GM23338 (cell line): ENCODE measurements around the gene B3GALNT2. TPM values are rescaled to one million over a fixed set of nuclear protein-coding genes. Genes with fewer than 3 reads are reported as not detected.
A peak's percentile ranks its signal among the peaks of the same experiment; 100 is the strongest.

Source experiments
- ATAC-seq: fragments of 200-7000 bp; cut with Tn5 transposase; 3 replicates; pipeline ENCODE4 v1.9.1; 2020
- DNase-seq: peaks from one replicate; pipeline ENCODE4 v3.0.0-alpha.2; 2015; ENCODE audit warnings: low spot score
- H2AFZ ChIP-seq: fragments of 200-600 bp; sonication (generic); 2 replicates; pipeline ENCODE4 v1.8.0; 2016; ENCODE audit warnings: antibody characterized with exemption, mild to moderate bottlenecking, moderate library complexity
- H3F3A ChIP-seq: fragments of 200-600 bp; sonication (generic); replicated peaks from 2 replicates; pipeline ENCODE4 v1.8.0; 2017; ENCODE audit warnings: antibody characterized with exemption, mixed run types, low read depth
- H3K27ac ChIP-seq: fragments of 200-600 bp; sonication (generic); 2 replicates; pipeline ENCODE4 v1.6.1; 2016; ENCODE audit warnings: low read depth
- H3K27me3 ChIP-seq: fragments of 200-600 bp; sonication (generic); 2 replicates; pipeline ENCODE4 v1.8.0; 2016; ENCODE audit warnings: mild to moderate bottlenecking, mixed run types, moderate library complexity; ENCODE audit not compliant: insufficient read depth
- H3K36me3 ChIP-seq: fragments of 200-600 bp; sonication (generic); 2 replicates; pipeline ENCODE4 v1.8.0; 2016; ENCODE audit warnings: mild to moderate bottlenecking; ENCODE audit not compliant: insufficient read depth
- H3K4me1 ChIP-seq: fragments of 200-600 bp; sonication (generic); 2 replicates; pipeline ENCODE4 v1.8.0; 2016; ENCODE audit warnings: mild to moderate bottlenecking, moderate library complexity; ENCODE audit not compliant: insufficient read depth
- H3K4me2 ChIP-seq: fragments of 200-600 bp; sonication (generic); 2 replicates; pipeline ENCODE4 v1.7.1; 2017; ENCODE audit warnings: mixed run types
- H3K4me3 ChIP-seq: fragments of 200-600 bp; sonication (generic); 2 replicates; pipeline ENCODE4 v1.6.1; 2016; ENCODE audit warnings: mixed run types
- H3K79me2 ChIP-seq: fragments of 200-600 bp; sonication (generic); replicated peaks from 2 replicates; pipeline ENCODE4 v1.8.0; 2017; ENCODE audit warnings: mild to moderate bottlenecking; ENCODE audit not compliant: insufficient read depth
- H3K9me2 ChIP-seq: fragments of 200-600 bp; sonication (generic); 2 replicates; pipeline ENCODE4 v1.8.0; 2017; ENCODE audit not compliant: insufficient read depth
- H4K20me1 ChIP-seq: fragments of 200-600 bp; sonication (generic); replicated peaks from 2 replicates; pipeline ENCODE4 v1.8.0; 2017; ENCODE audit warnings: mild to moderate bottlenecking; ENCODE audit not compliant: insufficient read depth
- H3K27ac Mint-ChIP-seq: 2 replicates; pipeline ENCODE4 v1.8.0; 2020; ENCODE audit warnings: inconsistent platforms, mild to moderate bottlenecking, moderate library complexity, mixed read lengths
- H3K27me3 Mint-ChIP-seq: 3 replicates; pipeline ENCODE4 v1.8.0; 2022; ENCODE audit warnings: low read depth, mild to moderate bottlenecking, moderate library complexity, mixed read lengths, inconsistent platforms; ENCODE audit not compliant: insufficient read depth, poor library complexity
- H3K36me3 Mint-ChIP-seq: 3 replicates; pipeline ENCODE4 v1.8.0; 2021; ENCODE audit warnings: low read depth, mild to moderate bottlenecking, inconsistent platforms, moderate library complexity, mixed read lengths
- H3K4me1 Mint-ChIP-seq: 3 replicates; pipeline ENCODE4 v1.8.0; 2020; ENCODE audit warnings: mild to moderate bottlenecking, inconsistent platforms, mixed read lengths
- H3K4me3 Mint-ChIP-seq: 3 replicates; pipeline ENCODE4 v1.8.0; 2021; ENCODE audit warnings: moderate library complexity, mild to moderate bottlenecking, inconsistent platforms, mixed read lengths
- H3K9me3 Mint-ChIP-seq: 3 replicates; pipeline ENCODE4 v1.8.0; 2020; ENCODE audit warnings: moderate library complexity, mild to moderate bottlenecking, inconsistent platforms, mixed read lengths
- CREB1 ChIP-seq: fragments of 250-450 bp; sonication (Bioruptor Pico); IDR thresholded peaks from 2 replicates; pipeline ENCODE4 v1.5.0; 2020; ENCODE audit warnings: low read depth, mild to moderate bottlenecking, moderate library complexity
- CTCF ChIP-seq, 2 experiments: fragments of 200-600 bp in 1 of 2; sonication (generic) in 1 of 2; conservative IDR thresholded peaks; 2 replicates each; pipeline versions ENCODE4 v1.5.1 to v1.6.1; 2016 to 2017; ENCODE audit warnings: antibody characterized with exemption in 2 of 2, low read depth in 2 of 2, mild to moderate bottlenecking in 2 of 2, moderate library complexity in 1 of 2
- ETS1 ChIP-seq: IDR thresholded peaks from 2 replicates; pipeline ENCODE4 v1.6.1; 2016; ENCODE audit warnings: antibody characterized with exemption
- EZH2 ChIP-seq: fragments of 200-600 bp; sonication (generic); IDR thresholded peaks from one replicate; pipeline ENCODE4 v1.8.0; 2017; ENCODE audit warnings: antibody characterized with exemption, mild to moderate bottlenecking, low read depth; ENCODE audit not compliant: unreplicated experiment
- EZH2phosphoT487 ChIP-seq: fragments of 200-600 bp; sonication (generic); IDR thresholded peaks from one replicate; pipeline ENCODE4 v1.8.1; 2018; ENCODE audit warnings: antibody characterized with exemption; ENCODE audit not compliant: unreplicated experiment
- JUNB ChIP-seq: IDR thresholded peaks from one replicate; pipeline ENCODE4 v1.6.1; 2016; ENCODE audit warnings: antibody characterized with exemption; ENCODE audit not compliant: unreplicated experiment
- NANOG ChIP-seq: IDR thresholded peaks from 2 replicates; pipeline ENCODE4 v1.6.1; 2016; ENCODE audit warnings: antibody characterized with exemption, borderline replicate concordance
- POLR2AphosphoS5 ChIP-seq: IDR thresholded peaks from 2 replicates; pipeline ENCODE4 v1.6.1; 2016; ENCODE audit warnings: antibody characterized with exemption, low read depth
- STAT1 ChIP-seq: IDR thresholded peaks from one replicate; pipeline ENCODE4 v1.6.1; 2016; ENCODE audit warnings: antibody characterized with exemption; ENCODE audit not compliant: unreplicated experiment
- ZNF114 ChIP-seq: fragments of 250-450 bp; sonication (Bioruptor Pico); IDR thresholded peaks from 2 replicates; pipeline ENCODE4 v1.5.0; 2020; ENCODE audit warnings: mild to moderate bottlenecking, moderate library complexity
- ZNF331 ChIP-seq: fragments of 250-450 bp; sonication (Bioruptor Pico); IDR thresholded peaks from 2 replicates; pipeline ENCODE4 v1.5.0; 2020; ENCODE audit warnings: low read depth, mild to moderate bottlenecking, moderate library complexity
- ZNF462 ChIP-seq: fragments of 250-450 bp; sonication (Bioruptor Pico); IDR thresholded peaks from 2 replicates; pipeline ENCODE4 v1.5.0; 2020; ENCODE audit warnings: mild to moderate bottlenecking, moderate library complexity
- polyA plus RNA-seq: library from polyadenylated mRNA; unstranded; fragments of >200 nt; fragmentation: Nextera tagmentation; extraction: Ambion mirVana; gene quantifications from 2 replicates; pipeline ENCODE4 v1.2.1, GENCODE V29; 2016
- total RNA-seq: library from RNA; depleted of rRNA; stranded (reverse); fragments of >200 nt; shearing (Covaris generic); gene quantifications from 2 replicates; pipeline ENCODE4 v1.2.3, GENCODE V29; 2014
- TF ChIP-seq, protein P1 (sequence below): IDR thresholded peaks from one replicate; pipeline ENCODE4 v1.6.1; 2018; ENCODE audit warnings: antibody characterized with exemption; ENCODE audit not compliant: unreplicated experiment

B3GALNT2 gene
- total and polyA plus RNA-seq, 2 experiments from 2014 or later: 14.4 to 48.8 TPM

- H4K20me1 ChIP-seq: peaks cover 5% of the 10 kb centered on the region; the same call in 1 of the 2 replicates
- no peaks in the 10 kb centered on the region for H3K36me3 ChIP-seq
- Mint-ChIP-seq H3K27ac (no peak overlapping the region), H3K4me3 (no peak overlapping the region), H3K4me1 (no peaks in the 10 kb centered on the region), H3K9me3 (peaks cover 9% of the 10 kb centered on the region; the same call in 1 of the 3 replicates), H3K27me3 (peaks cover 7% of the 10 kb centered on the region), H3K36me3 (peaks cover 9% of the 10 kb centered on the region; the same call in 2 of the 3 replicates)
- ATAC-seq (no peak), DNase-seq (no peak)
- H2AFZ ChIP-seq: no peak overlapping the region
- no peaks in the 10 kb centered on the region for H3K9me2 ChIP-seq
- peak overlapping the region; percentile 39; the same call in 1 of the 2 replicates for H3K27ac ChIP-seq
- TF ChIP-seq CREB1 (CRISPR knock-in tag) (no peak), JUNB (no peak), EZH2phosphoT487 (no peak), NANOG (no peak), ZNF331 (CRISPR knock-in tag) (no peak), ZNF462 (CRISPR knock-in tag) (no peak), ZNF114 (no peak), ETS1 (no peak), STAT1 (no peak), EZH2 (no peak), POLR2AphosphoS5 (no peak), CTCF (conservative IDR thresholded peaks at IDR 0.05; ENCODE audit: low read depth in 2 of 2) (no peak)
- TF ChIP-seq, protein P1, sequence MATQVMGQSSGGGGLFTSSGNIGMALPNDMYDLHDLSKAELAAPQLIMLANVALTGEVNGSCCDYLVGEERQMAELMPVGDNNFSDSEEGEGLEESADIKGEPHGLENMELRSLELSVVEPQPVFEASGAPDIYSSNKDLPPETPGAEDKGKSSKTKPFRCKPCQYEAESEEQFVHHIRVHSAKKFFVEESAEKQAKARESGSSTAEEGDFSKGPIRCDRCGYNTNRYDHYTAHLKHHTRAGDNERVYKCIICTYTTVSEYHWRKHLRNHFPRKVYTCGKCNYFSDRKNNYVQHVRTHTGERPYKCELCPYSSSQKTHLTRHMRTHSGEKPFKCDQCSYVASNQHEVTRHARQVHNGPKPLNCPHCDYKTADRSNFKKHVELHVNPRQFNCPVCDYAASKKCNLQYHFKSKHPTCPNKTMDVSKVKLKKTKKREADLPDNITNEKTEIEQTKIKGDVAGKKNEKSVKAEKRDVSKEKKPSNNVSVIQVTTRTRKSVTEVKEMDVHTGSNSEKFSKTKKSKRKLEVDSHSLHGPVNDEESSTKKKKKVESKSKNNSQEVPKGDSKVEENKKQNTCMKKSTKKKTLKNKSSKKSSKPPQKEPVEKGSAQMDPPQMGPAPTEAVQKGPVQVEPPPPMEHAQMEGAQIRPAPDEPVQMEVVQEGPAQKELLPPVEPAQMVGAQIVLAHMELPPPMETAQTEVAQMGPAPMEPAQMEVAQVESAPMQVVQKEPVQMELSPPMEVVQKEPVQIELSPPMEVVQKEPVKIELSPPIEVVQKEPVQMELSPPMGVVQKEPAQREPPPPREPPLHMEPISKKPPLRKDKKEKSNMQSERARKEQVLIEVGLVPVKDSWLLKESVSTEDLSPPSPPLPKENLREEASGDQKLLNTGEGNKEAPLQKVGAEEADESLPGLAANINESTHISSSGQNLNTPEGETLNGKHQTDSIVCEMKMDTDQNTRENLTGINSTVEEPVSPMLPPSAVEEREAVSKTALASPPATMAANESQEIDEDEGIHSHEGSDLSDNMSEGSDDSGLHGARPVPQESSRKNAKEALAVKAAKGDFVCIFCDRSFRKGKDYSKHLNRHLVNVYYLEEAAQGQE: no peak
- H3K4me3 ChIP-seq: no peak overlapping the region
- 0 out of 2 replicates have a peak, but pooled peaks cover 2% of the 10 kb centered on the region for H3K4me1 ChIP-seq
- H3K4me2 ChIP-seq: no peak overlapping the region
- peaks cover 5% of the 10 kb centered on the region for H3K79me2 ChIP-seq
- peaks cover 10% of the 10 kb centered on the region for H3F3A ChIP-seq
- no peaks in the 10 kb centered on the region for H3K27me3 ChIP-seq
These were observed 96.8 kb downstream of the B3GALNT2 start for GRCh38 chr1:235407419-235407818.
